BE2C (cell line): ENCODE measurements around the gene TBKBP1. TPM values are rescaled to one million over a fixed set of nuclear protein-coding genes. Genes with fewer than 3 reads are reported as not detected.

Source experiments
- DNase-seq: peaks from one replicate; pipeline ENCODE4 v3.0.0-alpha.2; 2020
- H3K27me3 ChIP-seq: fragments of 250-450 bp; sonication (Bioruptor Pico); 2 replicates; pipeline ENCODE4 v1.5.1; 2020; ENCODE audit warnings: mild to moderate bottlenecking
- H3K36me3 ChIP-seq: fragments of 250-450 bp; sonication (Bioruptor Pico); 2 replicates; pipeline ENCODE4 v1.5.1; 2020; ENCODE audit warnings: mild to moderate bottlenecking
- H3K4me1 ChIP-seq: fragments of 250-450 bp; sonication (Bioruptor Pico); 2 replicates; pipeline ENCODE4 v1.5.1; 2020
- H3K4me3 ChIP-seq: 2 replicates; pipeline ENCODE4 v1.5.1; 2011; ENCODE audit warnings: low read depth, low read length
- H3K9me3 ChIP-seq: fragments of 250-450 bp; sonication (Bioruptor Pico); 2 replicates; pipeline ENCODE4 v1.5.1; 2020
- CTCF ChIP-seq: IDR thresholded peaks from 2 replicates; pipeline ENCODE4 v1.5.1; 2012; ENCODE audit warnings: mild to moderate bottlenecking, low read depth, low read length
- polyA plus RNA-seq: library from polyadenylated mRNA; unstranded; fragments of >200 nt; gene quantifications from one replicate; pipeline ENCODE4 v1.2.1, GENCODE V29; 2012; ENCODE audit warnings: low read depth, missing spikeins; ENCODE audit not compliant: insufficient read length, insufficient read depth

Gene TBKBP1
- polyA plus RNA-seq: 31.1 TPM

- peaks cover 5% of the 10 kb centered on the region; the same call in 1 of the 2 replicates for H3K36me3 ChIP-seq
- peak; percentile 83 for DNase-seq
- H3K4me3 ChIP-seq: peak within 1 kb of the TSS; percentile 68
- TF ChIP-seq CTCF: no peak
- H3K4me1 ChIP-seq: peaks cover 9% of the 10 kb centered on the region
- no peaks in the 10 kb centered on the region for H3K9me3 ChIP-seq
- no peaks in the 10 kb centered on the region for H3K27me3 ChIP-seq
Measured at GRCh38 chr17:47693731-47694580, at the start of gene TBKBP1. Gene TBKBP1, plus strand, starts transcription at chr17:47694161. Its CDS starts 1,952 bp downstream, at chr17:47696113.

GRCh38 chr17:47644324-47644723 lies 49.6 kb upstream of the TBKBP1 start:
- no peak for DNase-seq
- Histone ChIP-seq H3K4me1 (no peaks in the 10 kb centered on the region), H3K9me3 (no peaks in the 10 kb centered on the region), H3K4me3 (no peak overlapping the region), H3K27me3 (no peaks in the 10 kb centered on the region), H3K36me3 (no peaks in the 10 kb centered on the region)
- no peak for TF ChIP-seq CTCF

GRCh38 chr17:47649153-47649971 lies 44.6 kb upstream of the TBKBP1 start, which contains the start of gene KPNB1:
Gene KPNB1, plus strand, starts transcription at chr17:47649919. Its CDS starts 326 bp downstream, at chr17:47650245.
- peak within 1 kb of the TSS; percentile 95 for H3K4me3 ChIP-seq
- TF ChIP-seq CTCF: no peak

GRCh38 chr17:47649972-47650524 lies 43.9 kb upstream of the TBKBP1 start:
- H3K9me3 ChIP-seq: no peaks in the 10 kb centered on the region
- H3K4me1 ChIP-seq: no peaks in the 10 kb centered on the region; the same call in 1 of the 2 replicates
- no peak for TF ChIP-seq CTCF
- DNase-seq: no peak
- no peaks in the 10 kb centered on the region for H3K27me3 ChIP-seq
- peaks cover 41% of the 10 kb centered on the region for H3K36me3 ChIP-seq
- peak overlapping the region; percentile 75 for H3K4me3 ChIP-seq

More at GRCh38 chr17:47649153-47649971, 44.6 kb upstream of the TBKBP1 start, which contains the start of gene KPNB1:
- Histone ChIP-seq H3K36me3 (peaks cover 34% of the 10 kb centered on the region), H3K4me1 (no peaks in the 10 kb centered on the region; the same call in 1 of the 2 replicates), H3K27me3 (no peaks in the 10 kb centered on the region), H3K9me3 (no peaks in the 10 kb centered on the region)
- peak; percentile 99 for DNase-seq

GRCh38 chr17:47650525-47651522 lies 43.1 kb upstream of the TBKBP1 start:
- H3K4me1 ChIP-seq: no peaks in the 10 kb centered on the region; the same call in 1 of the 2 replicates
- H3K36me3 ChIP-seq: peaks cover 49% of the 10 kb centered on the region
- peak overlapping the region; percentile 95 for H3K4me3 ChIP-seq
- DNase-seq: peak; percentile 98
- H3K27me3 ChIP-seq: no peaks in the 10 kb centered on the region
- no peak for TF ChIP-seq CTCF
- H3K9me3 ChIP-seq: no peaks in the 10 kb centered on the region
